Heart right ventricle (tissue), 16 donors: ENCODE data around the gene ATP6V1G1. TPM values are rescaled to one million over a fixed set of nuclear protein-coding genes. Genes with fewer than 3 reads are reported as not detected.

Source experiments
- ATAC-seq, 8 donors: fragments of 200-7000 bp; cut with Tn5 transposase; one replicate each; pipeline ENCODE4 v1.9.1; 2020; ENCODE audit warnings: mild to moderate bottlenecking in 8 of 8, moderate library complexity in 8 of 8, moderate number of reproducible peaks in 1 of 8
- DNase-seq, 2 donors: peaks; one replicate each; pipeline ENCODE4 v3.0.0-alpha.2; 2020
- H3K27ac ChIP-seq, 10 donors: fragments of 200-600 bp; sonication (generic) in 2 of 10; one replicate each; pipeline versions ENCODE4 v1.5.0 to v1.8.0; 2020 to 2022; ENCODE audit warnings: mild to moderate bottlenecking in 3 of 10
- H3K27me3 ChIP-seq, 7 donors: fragments of 200-600 bp; one replicate each; pipeline ENCODE4 v1.8.0; 2021 to 2022; ENCODE audit warnings: mild to moderate bottlenecking in 2 of 7
- H3K36me3 ChIP-seq, 9 donors: fragments of 200-600 bp; sonication (generic) in 1 of 9; one replicate each; pipeline versions ENCODE4 v1.5.0 to v1.8.0; 2020 to 2022; ENCODE audit warnings: mild to moderate bottlenecking in 2 of 9
- H3K4me1 ChIP-seq, 9 donors: fragments of 200-600 bp; sonication (generic) in 1 of 9; one replicate each; pipeline versions ENCODE4 v1.5.0 to v1.8.0; 2020 to 2022; ENCODE audit warnings: mild to moderate bottlenecking in 4 of 9
- H3K4me3 ChIP-seq, 10 donors: fragments of 200-600 bp; sonication (generic) in 2 of 10; one replicate each; pipeline versions ENCODE4 v1.5.0 to v1.8.0; 2020 to 2022; ENCODE audit warnings: mild to moderate bottlenecking in 7 of 10, moderate library complexity in 2 of 10
- H3K9me3 ChIP-seq, 11 donors: fragments of 200-600 bp in 10 of 11; sonication (generic) in 2 of 11; one replicate each; pipeline versions ENCODE4 v1.5.0 to v1.8.0; 2013 to 2022; ENCODE audit warnings: mild to moderate bottlenecking in 2 of 11, control low read depth in 1 of 11, moderate library complexity in 1 of 11
- WGBS, 2 donors: extraction: QIAGEN DNeasy Blood & Tissue Kit; methylation state at CpG; one replicate each; pipeline ENCODE4 v1.1.7; 2013; ENCODE audit warnings: inconsistent platforms in 1 of 2; 5-methylcytosine and 5-hydroxymethylcytosine counted together
- intact Hi-C, 10 donors: fragments of 100-400 bp; cut with DNase I; formaldehyde crosslinking; loops; one replicate each; pipeline versions ENCODE4 v1.11.1 to v1.14.2; 2022
- polyA plus RNA-seq, 2 donors: library from polyadenylated mRNA; stranded (reverse); fragments of 200-250 nt; gene quantifications; one replicate each; pipeline ENCODE4 v1.2.3, GENCODE V29; 2013
- total RNA-seq, 10 donors: library from RNA; stranded (reverse); fragmentation: NEBNext Ultra II Directional in 3 of 10; extraction: Animal tissue kit (Norgen Biotek cat#: 25700) in 3 of 10; gene quantifications; one replicate each; pipeline versions ENCODE4 v1.2.1 to v1.2.4, GENCODE V29; 2021 to 2023
- TF ChIP-seq, protein P1 (sequence below), 9 donors: fragments of 200-600 bp; sonication (generic) in 2 of 9; IDR thresholded peaks; one replicate each; pipeline versions ENCODE4 v1.5.0 to v1.8.0; 2021 to 2022; ENCODE audit warnings: antibody characterized with exemption in 9 of 9, mild to moderate bottlenecking in 5 of 9, moderate library complexity in 1 of 9
- donor health status: Arrhythmogenic right ventricular cardiomyopathy.
- donor health status: ischemic (EF 13 %, LVEDD 7.1; RV severe dilation, severe dysfunction).
- donor health status: healthy with polysubstance abuse.
- donor health status: DM: no; HTN: yes; CAD: no.
- donor health status: DM: no; HTN: no; CAD: no.
- donor health status: ischemic (EF 25% LVEDD 6.9; RV normal size, moderate dysfunction).
- donor health status: ischemic (EF 25% LVEDD 5.7; RV mildly dilated, moderate dysfunction).
- donor health status: healthy.
- donor health status: DM: yes; HTN: yes; CAD: no.
- donor health status: Ischemic cardiomyopathy.
- donor health status: ischemic (EF 35%, LVEDD 5.7; RV mildly dilated, moderate dysfunction).
- donor health status: nonischemic (EF 11% LVEDD 7.7; RV severe dilation, severe dysfunction).
- donor health status: DM: yes; HTN: yes; CAD: no.
- donor health status: PGD.
- donor health status: ischemic (EF 29% LVEDD 5.4; RV normal size, mild dysfunction).
- donor health status: nonischemic (EF 23%, LVEDD 6.1; RV moderate dilation, normal function).

ATP6V1G1 gene
- total and polyA plus RNA-seq, 12 donors = 53.1 to 115 (median 64.7) TPM

DNA sequence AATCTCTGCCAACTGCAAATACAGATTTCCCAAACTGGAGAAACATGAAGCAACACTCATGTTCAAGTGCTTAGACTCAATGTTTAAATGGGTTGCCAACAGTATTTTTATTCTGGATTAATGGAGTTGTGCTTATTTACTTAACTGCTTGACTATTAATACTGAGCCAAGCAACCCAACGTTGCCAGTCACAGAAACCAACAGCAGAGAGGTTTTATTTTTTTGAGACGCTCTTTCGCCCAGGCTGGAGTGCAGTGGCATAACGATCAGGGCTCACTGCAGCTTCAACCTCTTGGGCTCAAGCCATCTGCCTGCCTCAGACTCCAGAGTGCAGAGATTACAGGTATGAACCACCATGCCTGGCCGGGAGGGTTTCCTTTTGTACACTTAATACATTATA is 15.1 kb downstream of the ATP6V1G1 start:
- intact Hi-C loops = no loop called here
- H3K36me3 ChIP-seq = peaks cover 0 to 42% (median 19%) of the 10 kb centered on the region in 9 donors
- H3K4me1 ChIP-seq = peaks cover 0 to 16% (median 9%) of the 10 kb centered on the region in 9 donors
- DNase-seq (no peak), ATAC-seq (no peak)
- TF ChIP-seq, protein P1, sequence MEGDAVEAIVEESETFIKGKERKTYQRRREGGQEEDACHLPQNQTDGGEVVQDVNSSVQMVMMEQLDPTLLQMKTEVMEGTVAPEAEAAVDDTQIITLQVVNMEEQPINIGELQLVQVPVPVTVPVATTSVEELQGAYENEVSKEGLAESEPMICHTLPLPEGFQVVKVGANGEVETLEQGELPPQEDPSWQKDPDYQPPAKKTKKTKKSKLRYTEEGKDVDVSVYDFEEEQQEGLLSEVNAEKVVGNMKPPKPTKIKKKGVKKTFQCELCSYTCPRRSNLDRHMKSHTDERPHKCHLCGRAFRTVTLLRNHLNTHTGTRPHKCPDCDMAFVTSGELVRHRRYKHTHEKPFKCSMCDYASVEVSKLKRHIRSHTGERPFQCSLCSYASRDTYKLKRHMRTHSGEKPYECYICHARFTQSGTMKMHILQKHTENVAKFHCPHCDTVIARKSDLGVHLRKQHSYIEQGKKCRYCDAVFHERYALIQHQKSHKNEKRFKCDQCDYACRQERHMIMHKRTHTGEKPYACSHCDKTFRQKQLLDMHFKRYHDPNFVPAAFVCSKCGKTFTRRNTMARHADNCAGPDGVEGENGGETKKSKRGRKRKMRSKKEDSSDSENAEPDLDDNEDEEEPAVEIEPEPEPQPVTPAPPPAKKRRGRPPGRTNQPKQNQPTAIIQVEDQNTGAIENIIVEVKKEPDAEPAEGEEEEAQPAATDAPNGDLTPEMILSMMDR (IDR thresholded peaks at IDR 0.05) = no peak
- H3K9me3 ChIP-seq = peaks cover 0 to 21% (median 2%) of the 10 kb centered on the region in 11 donors
- WGBS, 2 donors = 89 to 94% methylated on average over 5 of the region's 5 CpGs
- no peak overlapping the region for H3K27ac ChIP-seq
- H3K27me3 ChIP-seq = no peaks in the 10 kb centered on the region
- H3K4me3 ChIP-seq = no peak overlapping the region

DNA sequence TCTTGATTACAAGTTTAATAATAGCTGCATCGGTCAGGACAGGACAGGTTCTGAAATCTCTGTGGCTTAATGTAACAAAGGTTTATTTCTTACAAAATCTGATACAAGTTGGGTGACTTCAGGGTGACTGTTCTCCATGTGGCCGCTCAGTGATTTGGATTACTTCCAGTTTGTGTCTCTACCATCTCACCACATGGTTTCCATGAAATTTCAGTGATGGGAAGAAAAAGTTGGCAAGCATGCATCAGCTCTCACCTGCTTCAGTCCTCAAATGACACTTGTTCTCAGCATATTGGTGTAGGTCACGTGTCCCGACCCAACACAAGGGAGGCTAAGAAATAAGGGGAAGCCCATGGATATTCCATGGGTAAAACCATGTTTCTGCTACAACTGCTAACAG is 15.7 kb downstream of the ATP6V1G1 start:
- peaks cover 0 to 16% (median 9%) of the 10 kb centered on the region in 9 donors for H3K4me1 ChIP-seq
- peaks cover 0 to 21% (median 2%) of the 10 kb centered on the region in 11 donors for H3K9me3 ChIP-seq
- no peak overlapping the region for H3K27ac ChIP-seq
- no peaks in the 10 kb centered on the region for H3K27me3 ChIP-seq
- ATAC-seq (no peak), DNase-seq (no peak)
- no peak overlapping the region for H3K4me3 ChIP-seq
- TF ChIP-seq, protein P1 (IDR thresholded peaks at IDR 0.05) = no peak
- intact Hi-C loops = no loop called here
- H3K36me3 ChIP-seq = peaks cover 0 to 36% (median 15%) of the 10 kb centered on the region in 9 donors
- 94% methylated on average over 4 of the region's 4 CpGs for WGBS, 2 donors

DNA sequence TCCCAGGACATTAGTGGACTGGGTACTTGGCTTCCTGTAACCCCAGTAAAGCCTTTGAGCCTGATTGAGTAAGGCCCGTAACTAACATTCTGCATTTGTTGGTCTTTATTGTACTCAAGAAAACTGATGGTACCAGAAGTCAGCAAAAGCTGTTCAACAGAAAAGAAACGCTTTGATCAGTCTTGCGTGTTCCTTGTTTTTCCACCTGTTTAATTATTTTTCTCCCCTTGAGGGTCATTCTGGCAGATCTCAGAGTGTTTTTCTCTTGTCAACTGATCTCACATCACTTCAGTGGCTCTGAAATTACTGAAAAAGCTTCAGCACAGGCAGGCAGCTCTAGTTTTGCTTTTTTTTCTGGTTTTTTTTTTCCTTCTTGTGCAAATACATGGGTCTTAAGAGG is 17.4 kb downstream of the ATP6V1G1 start:
- no peak overlapping the region for H3K27ac ChIP-seq
- ATAC-seq (no peak), DNase-seq (no peak)
- H3K4me3 ChIP-seq = no peak overlapping the region
- H3K9me3 ChIP-seq = peaks cover 0 to 21% (median 2%) of the 10 kb centered on the region in 11 donors
- intact Hi-C loops = no loop called here
- H3K36me3 ChIP-seq = peaks cover 0 to 19% (median 5%) of the 10 kb centered on the region in 9 donors
- 94 to 99% methylated on average over 3 of the region's 3 CpGs for WGBS, 2 donors
- H3K4me1 ChIP-seq = peaks cover 0 to 16% (median 9%) of the 10 kb centered on the region in 9 donors
- H3K27me3 ChIP-seq = no peaks in the 10 kb centered on the region
- TF ChIP-seq, protein P1 (IDR thresholded peaks at IDR 0.05) = no peak

DNA sequence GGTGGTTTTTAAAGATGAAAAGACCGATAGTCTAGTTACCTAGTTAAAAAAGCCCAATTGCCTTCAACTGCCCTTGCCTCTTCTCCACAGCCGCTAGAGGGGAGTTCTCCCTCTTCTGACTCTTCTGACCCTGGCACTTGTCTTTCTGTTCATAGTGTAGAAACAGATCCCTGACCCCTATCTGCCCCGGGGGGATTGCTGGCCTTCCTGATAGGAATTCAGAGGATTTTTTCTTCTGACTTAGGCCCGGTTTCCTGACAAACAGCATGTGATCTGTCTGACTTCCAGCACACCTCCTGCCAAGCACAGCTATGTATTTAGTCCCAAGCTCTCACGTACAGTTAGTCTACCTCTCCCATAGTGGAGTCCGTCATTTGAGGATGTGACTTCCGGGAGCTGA is 18.5 kb downstream of the ATP6V1G1 start:
- H3K36me3 ChIP-seq = peaks cover 0 to 9% (median 0%) of the 10 kb centered on the region in 9 donors
- H3K4me1 ChIP-seq = peaks cover 0 to 23% (median 12%) of the 10 kb centered on the region in 9 donors
- H3K9me3 ChIP-seq = peaks cover 0 to 13% (median 2%) of the 10 kb centered on the region in 11 donors
- H3K4me3 ChIP-seq = no peak overlapping the region
- no peak overlapping the region for H3K27ac ChIP-seq
- ATAC-seq (peak in 1 of 8 donors; percentile 12), DNase-seq (no peak)
- WGBS, 2 donors = 51 to 60% methylated on average over 7 of the region's 7 CpGs
- intact Hi-C loops = no loop called here
- TF ChIP-seq, protein P1 (IDR thresholded peaks at IDR 0.05) = no peak
- H3K27me3 ChIP-seq = no peaks in the 10 kb centered on the region
